EH (cell line): Measurements from ENCODE around the gene DENND1A.
A peak's percentile ranks its signal among the peaks of the same experiment; 100 is the strongest.

Experiments
- DNase-seq: peaks from one replicate; pipeline ENCODE4 v3.0.0-alpha.2; 2015; ENCODE audit warnings: low read depth

The DENND1A gene

DNA sequence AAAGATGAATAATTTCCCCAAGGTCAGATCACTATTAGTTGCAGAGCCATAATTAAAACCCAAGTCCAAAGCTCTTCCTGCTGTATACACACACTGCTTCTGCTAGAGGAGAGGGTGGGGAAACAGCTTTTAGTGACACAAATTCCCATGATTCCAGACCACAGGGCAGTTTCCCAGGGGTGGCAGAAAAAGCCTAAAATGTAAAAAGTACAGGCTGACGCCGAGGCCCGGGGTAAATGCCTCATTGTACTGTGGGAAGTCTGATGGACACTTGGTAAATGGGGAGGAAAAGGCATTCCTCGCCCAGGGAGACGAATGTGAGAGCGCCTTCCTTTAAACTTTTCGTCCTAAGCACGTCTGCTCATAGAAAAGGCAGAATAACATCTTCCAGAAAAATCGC lies 65.7 kb downstream of the DENND1A start:
- DNase-seq: no peak

- DNase-seq: no peak
These were observed 66.6 kb downstream of the DENND1A start for GRCh38 chr9:123863164-123863855.

GRCh38 chr9:123861756-123862120 lies 68.2 kb downstream of the DENND1A start:
- DNase-seq: no peak

DNA sequence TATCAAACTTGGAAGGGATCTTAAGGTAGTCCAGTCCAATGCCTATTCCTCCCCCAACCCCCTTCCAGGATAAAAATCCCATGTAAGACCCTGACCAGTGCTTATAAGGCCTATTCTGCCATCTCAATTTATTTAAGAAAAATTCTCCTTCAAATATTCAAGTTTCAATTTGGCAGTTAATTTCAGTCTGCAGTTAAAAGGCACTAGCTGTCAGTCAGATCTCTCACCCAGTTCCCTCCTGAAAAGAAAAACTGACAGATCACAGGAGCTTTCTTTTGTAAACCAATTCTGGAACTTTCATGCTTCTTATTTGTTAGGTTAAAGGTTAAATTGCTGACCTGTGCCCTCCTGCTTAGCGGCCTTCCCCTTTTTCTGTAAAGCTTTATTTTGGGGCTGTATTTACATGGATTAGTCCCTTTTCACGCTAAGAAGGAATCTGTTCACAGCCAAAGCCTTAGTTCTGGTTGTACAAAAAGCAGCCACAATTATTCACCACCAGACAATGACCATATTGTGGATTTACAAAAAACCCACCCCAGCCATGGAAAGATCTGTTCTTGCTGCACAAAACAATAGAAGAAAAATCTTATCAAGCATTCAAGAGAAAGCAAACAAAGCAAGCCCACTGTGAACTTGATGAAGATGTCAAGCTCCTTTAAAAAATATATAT lies 68.7 kb downstream of the DENND1A start:
- no peak for DNase-seq

DNA sequence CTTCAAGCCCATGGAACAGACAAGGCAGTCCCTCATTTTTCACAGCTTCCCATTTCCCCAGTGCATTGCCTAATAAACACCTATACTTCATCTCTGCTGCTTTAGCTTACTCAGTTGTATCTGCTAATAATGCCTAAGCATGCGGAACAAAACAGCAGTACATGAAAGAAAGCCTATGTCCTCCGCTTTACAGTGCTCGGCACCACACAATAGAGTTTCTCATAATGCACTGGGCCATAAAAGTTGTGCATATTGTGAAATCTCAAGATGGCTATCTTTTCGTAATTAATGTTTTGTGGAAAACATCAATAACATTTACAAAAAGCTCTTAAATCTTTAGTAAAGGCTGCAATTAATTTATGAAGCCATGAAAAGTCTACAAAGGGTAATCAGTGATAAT lies 69.3 kb downstream of the DENND1A start:
- no peak for DNase-seq

DNA sequence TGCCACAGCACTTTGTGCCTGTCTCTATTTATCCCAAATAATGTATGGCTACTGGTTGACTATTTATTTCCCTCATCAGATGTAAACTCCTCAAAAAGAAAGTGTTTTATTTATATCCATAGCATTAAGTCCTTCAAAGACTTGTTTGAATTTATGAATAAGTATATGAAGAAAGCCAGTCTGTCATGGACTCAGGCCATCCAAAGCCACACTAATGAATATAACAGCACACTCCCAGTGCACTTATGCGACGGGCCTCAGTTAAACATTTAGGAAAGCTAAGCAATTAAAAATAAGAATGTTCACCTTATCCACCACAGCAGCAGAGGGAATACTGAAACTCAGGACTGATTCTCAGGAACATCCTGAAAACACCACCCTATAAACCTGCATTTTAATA lies 77.5 kb downstream of the DENND1A start:
- DNase-seq: no peak

GRCh38 chr9:123851851-123852250 lies 78.1 kb downstream of the DENND1A start:
- DNase-seq: no peak

- no peak for DNase-seq
These were observed 81.4 kb downstream of the DENND1A start for GRCh38 chr9:123848447-123849085.

- no peak for DNase-seq
These were observed 83.0 kb downstream of the DENND1A start for GRCh38 chr9:123846966-123847365.

- DNase-seq: no peak
These were observed 86.2 kb downstream of the DENND1A start for GRCh38 chr9:123843703-123844102.

DNA sequence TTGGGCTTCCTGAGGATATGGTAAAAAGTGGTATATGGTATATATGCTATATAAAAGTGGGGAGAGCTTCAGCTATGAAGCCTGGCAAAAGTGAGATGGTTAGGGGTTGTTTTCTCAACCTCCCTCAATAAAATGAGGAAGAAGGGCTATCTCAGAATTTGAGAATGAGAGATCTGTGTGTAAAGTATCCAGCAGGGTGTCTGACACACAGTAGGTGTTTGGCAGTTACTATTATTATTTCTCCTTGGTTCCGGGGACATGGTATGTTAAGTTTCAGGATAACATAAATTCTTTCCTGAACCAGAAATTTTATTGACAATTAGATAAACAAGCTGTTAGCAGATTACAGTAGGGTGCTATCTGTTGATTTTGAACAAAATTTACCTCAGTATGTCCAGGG lies 94.1 kb downstream of the DENND1A start:
- DNase-seq: no peak

DNA sequence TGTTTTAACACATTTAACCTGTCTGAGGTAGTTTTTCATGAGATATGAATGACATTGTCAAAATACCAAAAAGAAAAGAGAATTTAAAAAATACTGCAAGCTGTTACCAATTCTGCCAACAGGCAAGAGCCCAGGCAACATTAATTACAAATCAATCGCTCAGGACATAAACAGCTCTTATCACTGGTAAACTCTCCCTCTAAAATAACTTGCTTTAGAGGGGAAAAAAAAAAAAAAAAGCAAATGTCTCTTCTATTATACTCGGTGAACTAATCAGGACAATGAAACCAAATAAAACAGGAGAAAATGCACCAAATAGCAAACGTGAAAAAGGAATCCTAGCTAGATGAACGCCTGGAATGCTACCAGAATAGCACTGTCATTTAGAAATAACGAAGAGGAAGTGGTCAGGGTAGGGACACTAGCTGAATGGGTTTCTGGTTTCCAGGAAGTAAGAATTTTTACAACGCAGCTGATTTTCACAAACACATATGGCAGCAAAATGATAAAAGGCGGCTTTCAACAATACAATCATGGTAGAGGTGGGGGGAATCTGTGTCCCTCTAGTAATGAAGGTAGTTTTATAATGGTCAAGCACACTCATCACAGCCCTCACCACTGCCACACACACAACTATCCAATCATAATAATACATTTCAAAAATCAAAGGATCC lies 94.9 kb downstream of the DENND1A start:
- DNase-seq: peak; percentile 80

- DNase-seq: peak; percentile 44
These were observed 95.6 kb downstream of the DENND1A start for GRCh38 chr9:123834218-123834888.

- DNase-seq: no peak
These were observed 96.9 kb downstream of the DENND1A start for GRCh38 chr9:123832858-123833650.

DNA sequence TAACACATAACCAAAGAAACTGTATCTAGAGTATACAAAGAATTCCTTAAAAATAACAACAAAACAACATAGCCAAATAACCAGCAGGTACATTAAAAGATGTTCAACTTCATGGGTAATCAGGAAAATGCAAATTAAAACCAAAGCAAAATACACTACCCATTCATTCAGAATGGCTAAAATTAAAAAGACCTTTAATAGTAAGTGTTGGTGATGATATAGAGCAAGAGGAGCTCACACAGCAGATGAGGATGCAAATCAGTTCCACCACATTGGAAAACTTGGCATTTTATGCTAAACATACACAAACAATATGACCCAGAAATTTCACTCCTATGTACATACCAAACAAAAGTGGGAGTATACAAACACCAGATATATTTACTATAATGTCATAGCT lies 97.8 kb downstream of the DENND1A start:
- DNase-seq: no peak

DNA sequence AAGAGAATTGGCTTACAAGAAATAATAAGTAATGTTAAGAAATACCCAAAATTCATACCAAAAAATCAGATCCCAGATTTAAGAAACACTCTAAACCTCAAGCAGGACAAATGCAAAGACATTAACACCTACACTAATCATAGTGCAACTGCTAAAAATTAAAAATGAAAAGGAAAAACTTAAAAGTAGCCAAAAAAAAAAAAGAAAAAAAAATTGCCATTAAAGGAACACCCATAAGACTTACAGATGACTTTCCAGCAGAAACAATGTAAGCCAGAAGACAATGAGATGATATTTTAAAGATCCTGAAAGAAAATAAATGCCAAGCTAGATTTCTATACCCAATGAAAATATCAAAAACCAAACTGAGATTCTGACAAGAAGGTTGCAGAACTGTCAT lies 101.5 kb downstream of the DENND1A start:
- DNase-seq: peak; percentile 7

GRCh38 chr9:123825342-123826060 lies 104.4 kb downstream of the DENND1A start:
- peak; percentile 27 for DNase-seq

DNA sequence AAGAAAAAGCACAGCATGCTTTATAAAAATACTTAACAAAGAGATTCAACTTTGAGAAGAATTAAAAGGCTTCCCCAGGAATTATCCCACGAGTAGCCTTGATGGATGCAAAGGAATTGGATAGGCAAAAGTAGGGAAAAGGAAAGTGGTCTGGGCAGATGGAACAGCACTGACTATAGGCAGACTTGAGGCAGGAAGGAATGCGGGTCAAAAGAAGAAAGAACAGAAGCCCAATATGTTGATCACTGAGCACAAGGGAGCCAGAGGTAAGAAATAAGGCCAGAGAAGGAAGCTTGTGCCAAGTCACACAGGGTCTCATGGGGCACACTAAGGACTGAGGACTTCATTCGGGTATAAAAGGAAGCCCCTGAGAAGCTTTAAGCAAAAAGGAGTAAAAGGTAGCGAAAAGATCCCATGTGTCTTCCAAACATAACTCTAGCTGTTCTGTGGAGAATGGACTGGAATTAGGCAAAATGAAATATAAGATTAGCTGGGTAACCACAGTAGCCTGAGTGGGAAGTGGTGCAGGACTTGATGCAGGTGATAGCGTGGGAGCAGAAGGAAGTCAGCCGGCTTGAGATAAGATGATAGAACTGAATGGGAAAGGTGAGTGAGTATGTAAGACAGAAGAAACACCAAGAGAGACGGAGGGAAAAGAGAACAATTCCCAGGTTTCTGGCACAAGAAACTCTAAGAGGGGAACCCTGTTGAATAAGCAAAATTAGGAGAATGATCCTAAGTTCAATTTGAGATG lies 106.6 kb downstream of the DENND1A start:
- no peak for DNase-seq

GRCh38 chr9:123821619-123822018 lies 108.3 kb downstream of the DENND1A start:
- no peak for DNase-seq

DNA sequence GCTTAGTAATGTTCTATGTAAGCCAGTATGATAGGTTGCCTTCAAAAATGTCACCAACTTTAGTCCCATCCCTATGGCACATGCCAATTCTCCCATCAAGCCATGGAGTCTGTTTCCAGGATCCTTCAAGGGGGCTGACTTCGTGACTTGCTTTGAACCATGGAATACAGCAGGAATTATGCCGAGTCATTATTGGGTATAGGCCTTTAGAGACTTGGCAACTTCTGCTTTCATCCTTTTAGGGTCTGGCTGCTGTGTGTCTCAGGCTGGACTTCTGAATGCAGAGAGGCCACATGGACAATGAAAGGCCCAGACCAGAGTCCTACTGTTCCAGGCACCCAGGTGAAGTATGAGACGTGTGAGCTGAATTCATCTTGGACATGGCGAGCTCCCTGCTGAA lies 109.8 kb downstream of the DENND1A start:
- DNase-seq: no peak
